SK-MEL-5 (cell line): Measurements from ENCODE around the gene TGM3. TPM values are rescaled to one million over a fixed set of nuclear protein-coding genes. Genes with fewer than 3 reads are reported as not detected.
A peak's percentile ranks its signal among the peaks of the same experiment; 100 is the strongest.

ENCODE experiments used
- DNase-seq: peaks from one replicate; pipeline ENCODE4 v3.0.0-alpha.2; 2016; ENCODE audit warnings: low read depth, low spot score
- in situ Hi-C: cut with HindIII; loops from 2 replicates; pipeline ENCODE4 v1.10.0; 2016; ENCODE audit warnings: low sequenced_read_pairs, high pct_unique_total_duplicates, low pct_unique_long_range_greater_than_20kb
- total RNA-seq: library from RNA; depleted of rRNA; stranded (reverse); fragments of >200 nt; shearing (Covaris generic); gene quantifications from 2 replicates; pipeline ENCODE4 v1.2.3, GENCODE V29; 2014

Gene TGM3
- total RNA-seq, 1 experiment from 2014 or later: not detected

DNA sequence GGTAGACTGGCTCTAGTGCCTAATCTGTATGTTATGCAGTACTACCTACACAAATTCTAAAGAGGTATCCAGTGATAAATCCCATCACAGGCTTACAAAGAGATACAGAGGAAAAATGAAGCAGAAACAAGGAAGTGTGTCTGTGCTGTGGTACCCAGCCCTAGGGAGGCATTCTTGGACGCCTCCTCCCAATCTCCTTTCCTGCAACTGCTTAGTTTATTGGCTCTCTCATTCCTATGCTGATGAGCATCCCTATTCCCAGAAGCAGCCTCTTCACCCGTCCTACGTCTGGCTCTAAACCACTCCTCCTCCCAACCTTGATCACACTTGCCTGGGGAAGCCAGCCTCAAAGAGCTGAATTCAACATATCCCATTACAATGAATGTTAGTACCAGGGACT, 50.4 kb downstream of the TGM3 start:
- DNase-seq: no peak
- in situ Hi-C loops: no loop called here

DNA sequence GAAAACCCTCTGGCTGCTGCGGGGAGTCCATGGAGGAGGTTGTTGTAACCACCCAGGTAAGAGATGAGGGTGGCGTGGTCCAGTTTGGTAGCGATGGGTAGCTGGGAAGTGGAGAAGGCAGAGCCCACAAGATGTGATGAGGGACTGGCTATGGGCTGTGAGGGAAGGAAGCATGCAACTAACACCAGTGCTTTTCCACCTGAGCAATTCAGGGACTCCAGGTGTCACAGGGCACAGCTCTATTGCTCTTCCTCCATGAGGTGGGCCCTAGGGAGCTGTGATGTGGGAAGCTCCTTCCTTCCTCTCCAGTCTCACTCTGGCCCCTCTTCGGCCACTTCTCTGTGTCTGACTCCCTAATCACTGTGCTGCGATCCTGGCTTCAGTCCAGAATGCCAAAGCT, 52.5 kb downstream of the TGM3 start:
- no peak for DNase-seq
- in situ Hi-C loops: no loop called here

DNA sequence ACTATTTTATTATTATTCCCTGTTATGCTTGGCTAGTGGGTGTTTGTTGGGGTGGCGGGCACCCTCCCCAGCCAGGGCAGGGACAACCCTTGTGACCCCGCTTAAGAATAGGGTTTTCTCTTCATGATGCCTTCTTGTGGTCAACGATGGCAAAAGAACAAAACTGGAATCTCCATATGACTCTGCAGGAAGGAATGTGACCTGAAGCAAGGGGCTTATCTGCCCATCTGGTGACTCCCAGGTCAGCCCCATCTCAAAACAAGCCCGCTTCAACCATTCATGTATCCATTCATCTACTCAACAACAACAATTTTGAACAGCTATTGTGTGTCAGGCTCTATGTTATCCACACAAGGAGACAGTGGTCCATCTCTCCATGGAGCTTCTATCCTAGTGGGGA, 54.0 kb downstream of the TGM3 start:
- in situ Hi-C loops: no loop called here
- peak; percentile 30 for DNase-seq

DNA sequence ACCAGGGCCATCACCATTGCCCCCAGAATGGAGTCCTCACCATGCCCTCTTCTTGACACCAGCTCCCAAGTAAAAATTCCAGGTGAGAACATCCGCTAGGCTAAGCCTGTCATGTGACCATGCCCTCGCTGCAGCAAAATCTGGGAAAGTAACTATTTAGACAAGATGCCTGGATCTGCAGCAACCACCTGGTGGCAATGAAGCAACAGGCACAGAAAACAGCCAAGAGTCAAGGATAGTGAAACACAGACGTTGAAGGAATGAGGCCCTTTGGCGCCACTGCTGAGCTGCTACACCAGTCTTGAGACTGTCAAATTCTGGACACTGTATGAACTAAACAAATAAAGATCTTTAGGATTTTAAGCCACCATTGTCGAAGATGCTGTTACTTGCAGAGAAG, 54.8 kb downstream of the TGM3 start:
- no peak for DNase-seq
- in situ Hi-C loops: no loop called here

DNA sequence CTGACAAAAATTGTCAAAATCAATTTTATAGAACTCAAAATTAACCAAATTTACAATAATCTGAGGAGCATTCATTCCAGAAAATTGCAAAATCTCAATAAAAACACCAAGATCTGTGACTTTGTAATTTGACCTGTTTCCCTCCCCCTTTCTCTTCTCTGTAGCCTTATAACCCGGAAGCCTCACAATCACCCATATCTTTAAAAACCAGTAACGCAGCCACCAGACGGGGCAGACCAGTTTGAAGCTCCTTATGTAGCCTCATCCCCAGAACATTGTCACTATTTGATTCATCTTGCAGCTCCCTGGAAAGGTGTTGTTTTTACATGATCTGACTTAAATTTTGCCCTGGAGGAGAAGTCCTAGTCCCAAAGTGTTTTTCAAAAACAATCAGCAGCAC, 57.4 kb downstream of the TGM3 start:
- in situ Hi-C loops: no loop called here
- no peak for DNase-seq

DNA sequence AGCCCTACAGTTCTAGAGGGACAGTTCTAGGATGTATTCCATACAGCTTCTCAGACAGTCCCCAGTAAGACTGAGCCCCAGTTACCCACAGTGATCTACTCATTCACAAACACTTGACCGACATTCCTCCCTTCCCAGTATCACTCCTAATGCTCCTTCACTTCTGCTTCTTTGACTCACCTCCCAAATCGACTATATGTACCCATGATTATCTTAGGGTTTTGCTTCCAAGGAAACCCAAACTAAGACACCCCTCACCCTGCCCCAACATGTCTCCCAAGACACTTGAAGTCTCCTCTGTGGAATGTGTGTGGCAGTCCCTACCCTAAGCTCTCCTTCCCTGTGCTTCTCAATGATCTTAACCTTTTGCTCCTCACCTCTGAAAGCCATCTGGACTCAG, 61.3 kb downstream of the TGM3 start:
- in situ Hi-C loops: no loop called here

DNA sequence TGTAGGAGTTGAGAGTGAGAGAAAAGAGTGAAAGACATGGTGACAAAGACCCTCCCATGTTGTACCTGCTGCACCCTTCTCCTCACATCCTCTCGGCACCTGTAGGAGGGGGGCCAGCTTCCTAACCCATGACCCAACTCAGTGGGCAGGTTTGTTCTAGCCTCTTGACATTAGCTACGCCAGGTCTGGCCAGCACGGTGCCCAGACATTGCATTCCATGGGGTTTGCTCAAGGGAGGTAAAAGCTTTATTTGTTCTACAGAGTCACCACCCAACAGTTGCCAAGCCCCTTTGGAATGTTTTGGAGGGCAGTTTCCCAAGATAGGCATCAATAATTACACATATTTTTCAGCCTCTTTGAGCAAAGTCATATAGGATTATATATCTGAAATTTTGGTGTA, 62.2 kb downstream of the TGM3 start:
- no peak for DNase-seq
- in situ Hi-C loops: no loop called here

More for the DNA sequence above, 61.3 kb downstream of the TGM3 start:
- no peak for DNase-seq

DNA sequence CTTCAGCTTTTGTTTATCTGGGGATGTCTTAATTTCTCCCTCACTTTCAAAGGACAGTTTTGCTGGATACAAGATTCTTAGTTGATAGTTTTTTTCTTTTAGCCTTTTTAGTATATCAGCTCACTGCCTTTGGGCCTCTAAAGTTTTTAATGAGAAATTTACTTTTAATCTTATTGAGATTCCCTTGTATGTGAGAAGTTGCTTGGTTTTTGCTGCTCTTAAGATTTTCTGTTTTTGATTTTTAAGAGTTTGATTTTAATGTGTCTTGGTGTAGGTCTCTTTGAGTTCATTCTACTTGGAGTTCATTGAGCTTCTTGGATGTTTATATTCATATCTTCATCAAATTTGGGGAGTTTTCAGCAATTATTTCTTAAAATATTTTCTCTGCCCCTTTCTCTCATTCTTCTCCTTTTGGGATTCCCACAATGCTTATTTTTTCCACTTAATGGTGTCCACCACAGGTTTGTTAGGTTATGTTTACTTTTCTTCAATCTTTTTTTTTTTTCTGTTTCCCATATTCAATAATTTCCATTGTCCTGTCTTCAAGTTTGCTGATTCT, 65.3 kb downstream of the TGM3 start:
- no peak for DNase-seq
- in situ Hi-C loops: no loop called here

DNA sequence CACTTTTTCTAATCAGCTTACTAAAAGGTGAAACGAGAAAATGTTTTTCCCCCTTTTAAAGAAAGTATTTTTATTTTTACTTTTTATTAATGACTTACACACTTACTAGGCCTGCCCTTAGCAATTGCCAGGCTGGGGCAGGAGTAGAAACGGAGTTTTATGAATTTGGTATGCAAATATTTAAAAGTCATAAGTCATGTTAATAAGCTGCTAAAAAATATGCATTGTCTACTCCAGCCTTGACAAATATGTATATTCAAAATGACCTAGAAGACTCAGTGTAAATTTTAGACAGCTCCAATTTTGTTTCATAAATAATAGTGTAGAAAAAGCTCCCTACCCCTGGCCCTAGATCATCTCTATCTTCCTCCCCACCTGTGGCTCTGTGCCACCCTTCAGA, 67.4 kb downstream of the TGM3 start:
- in situ Hi-C loops: no loop called here
- no peak for DNase-seq

DNA sequence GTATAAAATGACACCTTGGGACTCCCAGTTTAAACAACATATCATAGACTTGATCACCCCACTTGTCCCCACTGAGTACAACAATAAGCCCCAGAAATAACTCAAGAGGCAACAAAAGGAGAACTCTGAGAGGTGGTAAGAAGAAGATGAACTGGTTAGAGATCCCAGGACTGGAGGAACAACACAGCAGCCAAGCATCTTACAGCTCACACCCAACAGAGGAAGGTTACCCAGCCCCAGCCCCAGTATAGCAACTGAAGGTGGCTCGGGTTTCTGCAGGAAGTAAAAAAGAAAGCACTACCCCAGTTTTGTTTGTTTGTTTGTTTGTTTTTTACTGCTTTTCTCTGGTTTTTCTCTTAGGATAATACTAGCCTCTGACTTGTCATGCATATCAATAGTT, 67.8 kb downstream of the TGM3 start:
- in situ Hi-C loops: no loop called here
- no peak for DNase-seq

DNA sequence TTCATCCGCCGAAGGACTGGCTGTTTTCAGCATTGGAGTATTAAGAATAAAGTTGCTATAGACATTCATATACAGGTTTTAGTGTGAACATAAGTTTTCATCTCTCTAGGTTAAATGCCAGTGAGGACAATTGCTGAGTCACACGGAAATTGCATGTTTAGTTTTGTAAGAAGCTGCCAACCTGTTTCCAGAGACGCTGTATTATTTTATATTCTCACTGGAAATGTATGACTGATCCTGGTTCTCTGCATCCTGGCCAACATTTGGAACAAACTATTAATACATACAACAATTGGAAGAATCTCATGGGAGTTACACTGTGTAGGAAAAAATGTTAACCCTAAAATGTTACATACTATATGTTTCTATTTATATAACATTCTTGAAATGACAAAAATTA, 68.2 kb downstream of the TGM3 start:
- no peak for DNase-seq

DNA sequence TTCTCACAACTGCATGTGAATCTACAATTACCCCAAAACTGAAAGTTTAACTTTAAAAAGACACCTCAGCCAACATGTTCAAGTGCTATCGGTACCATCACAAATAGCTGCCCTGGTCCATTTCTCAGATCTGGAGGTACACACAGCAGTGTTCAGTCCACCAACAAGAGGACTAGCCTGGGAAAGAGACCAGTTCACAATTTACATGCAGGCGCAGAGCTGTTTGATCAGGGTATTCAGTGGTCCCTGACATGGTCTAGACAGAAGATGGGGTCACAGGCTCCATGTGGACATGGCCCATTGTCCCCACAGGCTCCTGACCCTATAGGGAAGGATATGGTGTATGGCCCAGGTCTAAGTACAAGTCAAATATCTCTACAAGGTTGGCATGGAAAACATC, 69.3 kb downstream of the TGM3 start:
- no peak for DNase-seq

More for the DNA sequence above, 68.2 kb downstream of the TGM3 start:
- in situ Hi-C loops: no loop called here

DNA sequence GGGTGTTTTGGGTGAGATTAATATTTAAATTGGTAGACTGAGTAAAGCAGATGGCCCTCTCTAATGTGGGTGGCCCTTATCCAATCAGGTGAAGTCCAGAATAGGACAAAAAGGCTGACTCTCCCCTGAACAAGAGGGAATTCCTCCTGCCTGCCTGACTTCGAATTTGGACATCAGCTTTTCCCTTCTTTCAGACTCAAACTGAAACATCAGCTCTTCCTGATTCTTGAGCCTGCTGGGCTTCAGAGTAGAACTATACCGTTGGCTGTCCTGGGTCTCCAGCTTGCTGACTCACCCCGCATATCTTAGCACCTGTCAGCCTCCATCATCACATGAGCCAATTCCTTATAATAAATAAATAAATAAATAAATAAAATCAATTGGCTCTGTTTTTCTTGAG, 69.9 kb downstream of the TGM3 start:
- no peak for DNase-seq
- in situ Hi-C loops: no loop called here

More for the DNA sequence above, 69.3 kb downstream of the TGM3 start:
- in situ Hi-C loops: no loop called here

DNA sequence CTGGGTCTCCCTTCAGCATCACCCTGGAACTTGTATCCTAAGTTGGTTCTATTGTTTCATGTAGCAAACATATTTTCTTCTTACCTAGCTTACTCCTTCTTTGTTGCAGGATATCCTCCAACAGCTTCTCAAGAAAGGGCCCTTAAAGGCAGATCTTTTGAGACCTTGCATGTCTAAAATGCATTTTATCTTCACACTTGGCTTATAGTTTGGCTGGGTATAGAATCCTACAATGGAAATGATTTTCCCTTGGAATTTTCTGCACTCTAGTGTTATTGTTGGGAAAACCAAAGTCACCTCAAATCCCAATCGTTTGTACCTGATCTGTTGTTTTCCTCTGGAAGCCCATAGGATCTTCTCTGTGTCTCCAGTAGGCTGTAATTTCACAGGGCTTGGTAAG, 72.8 kb downstream of the TGM3 start:
- no peak for DNase-seq
- in situ Hi-C loops: no loop called here

DNA sequence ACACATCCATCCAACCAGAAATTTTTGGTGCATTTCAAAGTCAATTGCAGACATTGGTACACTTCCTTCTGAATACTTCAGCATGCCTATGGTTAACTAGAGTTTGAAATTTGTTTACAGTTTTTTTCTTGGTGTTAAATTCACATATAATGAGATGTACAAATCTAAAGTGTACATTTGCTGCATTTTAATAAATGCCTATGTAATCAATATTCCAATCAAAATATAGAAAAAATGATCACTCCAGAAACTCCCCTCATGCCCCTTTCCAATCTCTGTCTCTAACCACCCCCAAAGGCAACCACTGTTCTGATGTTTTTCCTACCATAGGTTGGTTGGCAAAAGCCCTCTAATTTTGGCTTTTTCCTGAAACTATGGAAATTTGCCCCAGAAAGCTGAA, 77.3 kb downstream of the TGM3 start:
- in situ Hi-C loops: no loop called here
- DNase-seq: no peak

DNA sequence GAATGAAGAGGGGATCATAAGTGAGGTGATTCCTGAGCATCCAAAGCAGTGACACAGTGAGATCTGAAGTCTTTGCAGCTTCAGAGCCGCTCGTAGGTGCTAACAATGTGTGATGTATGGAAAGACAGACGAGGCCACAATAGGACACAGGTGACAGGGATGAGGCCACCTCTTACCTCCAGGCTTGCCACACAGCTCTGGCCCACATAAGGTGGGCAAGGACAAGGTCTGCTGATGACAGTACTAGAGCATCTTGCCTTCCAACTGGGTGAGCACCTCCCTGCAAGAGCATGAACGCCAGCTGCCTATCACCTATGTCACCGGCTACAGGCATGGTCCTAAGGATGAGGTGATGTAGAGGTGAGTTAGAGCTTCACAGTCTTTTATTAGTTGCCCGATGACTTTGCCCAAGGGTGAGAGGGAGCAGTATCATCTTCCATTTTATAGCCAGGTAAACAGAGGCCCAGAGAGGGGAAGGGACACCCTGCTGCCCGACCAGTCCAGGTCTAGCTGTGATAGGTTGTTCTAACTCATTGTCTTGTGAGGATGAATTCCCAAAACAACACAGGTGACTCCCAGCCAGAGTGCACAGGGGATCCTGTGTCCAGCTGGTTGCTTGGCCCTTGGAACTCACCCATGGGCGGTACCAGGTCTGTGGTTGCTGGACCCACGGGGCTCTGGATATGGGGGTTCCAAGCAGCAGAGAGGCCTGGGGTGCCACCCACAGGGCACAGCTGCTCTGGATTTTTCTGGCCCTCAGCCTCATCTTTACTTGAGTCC, 78.7 kb downstream of the TGM3 start:
- in situ Hi-C loops: no loop called here
- no peak for DNase-seq

DNA sequence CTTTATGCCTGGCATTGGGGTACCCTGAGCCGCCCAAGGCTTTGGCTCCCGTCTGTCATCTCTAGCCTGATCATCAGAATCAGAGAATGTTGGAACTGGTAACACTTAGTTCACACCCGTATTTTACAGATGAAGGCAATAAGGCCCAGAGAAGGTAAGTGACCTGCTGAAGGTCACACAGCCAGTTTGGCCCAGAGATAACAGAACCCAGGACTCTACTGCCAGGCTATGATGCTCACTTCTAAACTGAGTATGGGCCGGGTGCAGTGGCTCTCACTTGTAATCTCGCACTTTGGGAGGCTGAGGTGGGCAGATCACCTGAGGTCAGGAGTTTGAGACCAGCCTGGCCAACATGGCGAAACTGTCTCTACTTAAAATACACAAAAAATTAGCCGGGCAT, 83.1 kb downstream of the TGM3 start:
- in situ Hi-C loops: no loop called here
- no peak for DNase-seq

DNA sequence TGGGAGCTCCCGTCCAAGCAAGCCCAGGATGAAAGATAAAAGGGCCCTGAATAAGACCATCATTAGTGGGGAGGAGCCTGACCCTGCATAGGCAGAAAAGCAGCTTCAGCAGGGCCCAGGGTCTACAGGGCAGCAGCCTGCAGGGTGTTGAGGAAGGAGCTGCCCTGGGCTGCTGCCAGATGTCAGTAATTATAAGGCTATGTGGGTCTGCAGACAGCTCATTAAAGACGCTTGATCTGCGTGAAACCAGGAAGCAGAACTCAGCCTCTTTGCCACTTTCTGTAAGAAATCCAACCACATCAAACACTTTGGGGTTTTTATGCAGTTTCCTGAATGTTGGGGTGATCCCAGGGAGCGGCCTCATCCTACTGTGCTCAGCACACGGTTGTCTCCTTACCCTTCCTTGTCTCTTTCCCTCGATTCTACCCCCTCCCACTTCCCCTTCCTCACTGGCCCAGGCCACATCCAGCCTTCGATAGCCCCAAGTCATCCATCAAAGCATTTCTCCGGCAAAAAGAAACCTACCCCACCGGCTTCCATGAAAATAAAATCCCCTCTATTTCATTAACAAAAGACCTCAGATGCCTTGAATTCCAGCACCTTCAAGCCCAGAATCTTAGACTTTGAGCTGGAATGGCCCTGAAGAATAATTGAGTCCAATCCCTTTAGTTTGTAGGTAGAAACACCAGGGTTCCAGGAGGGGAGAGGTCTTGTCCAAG, 83.9 kb downstream of the TGM3 start:
- no peak for DNase-seq
- in situ Hi-C loops: no loop called here

DNA sequence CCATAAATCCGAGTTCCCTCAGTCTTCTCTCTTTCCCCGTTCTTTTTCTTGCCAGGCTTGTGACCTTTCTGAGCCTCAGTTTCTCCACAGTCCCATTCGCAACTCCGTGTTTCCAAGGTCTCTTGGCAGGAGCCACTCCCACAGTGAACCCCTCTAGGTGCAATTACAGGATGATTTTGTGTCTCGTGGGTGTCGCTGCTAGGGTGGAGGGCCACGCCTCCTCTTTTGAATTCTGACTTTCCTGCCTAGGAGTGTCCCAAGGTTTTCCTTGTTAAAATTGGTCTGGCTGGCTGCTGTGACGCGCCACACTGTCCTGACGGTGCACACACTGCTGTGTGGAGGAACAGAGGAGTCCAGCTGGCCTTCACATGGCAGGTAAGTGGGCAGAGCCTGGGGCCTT, 84.8 kb downstream of the TGM3 start, which contains the start of gene TGM6:
Gene TGM6, plus strand, starts transcription at position 301 of the 400 bp plus-strand sequence. Its CDS starts 68 bp downstream, at position 369.
- DNase-seq: no peak
- in situ Hi-C loops: no loop called here
